HepG2 (cell line): ENCODE results near the gene DLX4. TPM values are rescaled to one million over a fixed set of nuclear protein-coding genes. Genes with fewer than 3 reads are reported as not detected.
A peak's percentile ranks its signal among the peaks of the same experiment; 100 is the strongest.

Experiments
- ATAC-seq: fragments of 200-7000 bp; cut with Tn5 transposase; 3 replicates; pipeline ENCODE4 v1.9.1; 2020; ENCODE audit warnings: mild to moderate bottlenecking, moderate library complexity
- BruUV-seq: library from RNA; stranded (reverse); fragments of 400-500 nt; replicated peaks from 2 replicates; lab custom pipeline; 2021; lab: Mats Ljungman, UMichigan
- CTCF ChIA-PET: fragments of 300-600 bp; formaldehyde crosslinking; extraction: SDS; loops from one replicate; lab custom pipeline; 2021; ENCODE audit warnings: low total read pairs, inconsistent platforms, low intra/inter-chr PET ratio; lab: Yijun Ruan, JAX
- POLR2A ChIA-PET: fragments of 350-600 bp; sonication (Branson Sonifier 250); formaldehyde crosslinking; loops from one replicate; lab custom pipeline; 2020; ENCODE audit warnings: antibody characterized with exemption, inconsistent platforms; lab: Yijun Ruan, JAX
- DNase-seq: peaks from one replicate; pipeline ENCODE4 v3.0.0-alpha.2; 2015; ENCODE audit warnings: low spot score
- FAIRE-seq: peaks from 3 replicates; lab custom pipeline; 2011; peaks lifted over from hg19 to GRCh38; lab: Jason Lieb, UNC
- H2AFZ ChIP-seq: one replicate; pipeline ENCODE4 v1.6.1; 2011; ENCODE audit warnings: low read length, inconsistent platforms
- H3K27ac ChIP-seq: fragments of 300-600 bp; 3 replicates; pipeline ENCODE4 v1.8.0; 2011; ENCODE audit warnings: mixed run types, mild to moderate bottlenecking, mixed read lengths, low read length, inconsistent platforms; ENCODE audit not compliant: insufficient read depth; ENCODE audit errors: extremely low read length
- H3K27me3 ChIP-seq, 2 experiments: fragments of 200-600 bp in 1 of 2; 2 replicates in 1 of 2; 3 replicates in 1 of 2; pipeline versions ENCODE4 v1.6.0 to v1.8.0; 2011; ENCODE audit warnings: low read length in 2 of 2, mild to moderate bottlenecking in 2 of 2, moderate library complexity in 2 of 2, inconsistent platforms in 1 of 2; ENCODE audit not compliant: insufficient read depth in 2 of 2, control insufficient read depth in 1 of 2
- H3K36me3 ChIP-seq, 2 experiments: fragments of 200-600 bp in 1 of 2; replicated peaks in 1 of 2; 2 replicates in 1 of 2; 3 replicates in 1 of 2; pipeline versions ENCODE4 v1.5.1 to v1.8.0; 2011; ENCODE audit warnings: low read length in 2 of 2, inconsistent platforms in 1 of 2; ENCODE audit not compliant: insufficient read depth in 2 of 2, control insufficient read depth in 1 of 2
- H3K4me1 ChIP-seq: 2 replicates; pipeline ENCODE4 v1.5.1; 2012; ENCODE audit warnings: low read length, inconsistent platforms; ENCODE audit not compliant: insufficient read depth
- H3K4me2 ChIP-seq: 2 replicates; pipeline ENCODE4 v1.6.0; 2011; ENCODE audit warnings: low read depth, low read length, inconsistent platforms
- H3K4me3 ChIP-seq, 3 experiments: fragments of 200-600 bp in 1 of 3; sonication (generic), shearing (Covaris generic) in 1 of 3; replicated peaks in 1 of 3; 2 replicates each; pipeline ENCODE4 v1.5.1; 2011 to 2016; ENCODE audit warnings: low read length in 3 of 3, inconsistent platforms in 2 of 3, low read depth in 2 of 3, mild to moderate bottlenecking in 2 of 3, control low read depth in 1 of 3, mixed read lengths in 1 of 3; ENCODE audit not compliant: insufficient read depth in 1 of 3
- H3K79me2 ChIP-seq: one replicate; pipeline ENCODE4 v1.6.1; 2011; ENCODE audit warnings: low read length, inconsistent platforms; ENCODE audit not compliant: insufficient read depth
- H3K9ac ChIP-seq: 2 replicates; pipeline ENCODE4 v1.6.0; 2011; ENCODE audit warnings: mild to moderate bottlenecking, low read depth, low read length, inconsistent platforms; ENCODE audit not compliant: insufficient read depth
- H3K9me3 ChIP-seq: 2 replicates; pipeline ENCODE4 v1.5.1; 2012; ENCODE audit warnings: mild to moderate bottlenecking, low read length
- H4K20me1 ChIP-seq: 2 replicates; pipeline ENCODE4 v1.6.0; 2011; ENCODE audit warnings: inconsistent platforms, mild to moderate bottlenecking, low read length, moderate library complexity; ENCODE audit not compliant: insufficient read depth
- BATF2 ChIP-seq: sonication (generic); formaldehyde crosslinking; IDR thresholded peaks from 2 replicates; pipeline ENCODE4 v1.8.0; 2022; ENCODE audit warnings: mild to moderate bottlenecking, missing genetic modification reagents, moderate library complexity
- CSRNP1 ChIP-seq: sonication (generic); formaldehyde crosslinking; IDR thresholded peaks from 2 replicates; pipeline ENCODE4 v1.8.1; 2023; ENCODE audit warnings: mild to moderate bottlenecking, missing genetic modification reagents
- GABPB1 ChIP-seq: IDR thresholded peaks from 2 replicates; pipeline ENCODE4 v1.6.1; 2016; ENCODE audit warnings: mild to moderate bottlenecking, missing genetic modification reagents, moderate library complexity, missing compliant biosample characterization
- HNRNPL ChIP-seq: fragments of 200-400 bp; formaldehyde crosslinking; IDR thresholded peaks from 2 replicates; pipeline ENCODE4 v1.6.1; 2017; ENCODE audit warnings: mild to moderate bottlenecking, low read depth, low read length
- IRF2 ChIP-seq: IDR thresholded peaks from 2 replicates; pipeline ENCODE4 v1.6.1; 2018; ENCODE audit warnings: missing genetic modification reagents, missing compliant biosample characterization
- MAFK ChIP-seq, 2 experiments: IDR thresholded peaks in 1 of 2; conservative IDR thresholded peaks in 1 of 2; 2 replicates each; pipeline ENCODE4 v1.6.1; 2011; ENCODE audit warnings: improper control_type of control experiment in 2 of 2, low read length in 2 of 2
- MXD1 ChIP-seq: sonication (generic); formaldehyde crosslinking; IDR thresholded peaks from 2 replicates; pipeline ENCODE4 v1.4.0; 2020; ENCODE audit warnings: mild to moderate bottlenecking, missing genetic modification reagents
- NBN ChIP-seq: fragments of 450-650 bp; conservative IDR thresholded peaks from 2 replicates; pipeline ENCODE4 v1.6.1; 2017
- NFE2 ChIP-seq: sonication (generic); formaldehyde crosslinking; IDR thresholded peaks from 2 replicates; pipeline ENCODE4 v1.4.0; 2020; ENCODE audit warnings: missing genetic modification reagents
- NFIC ChIP-seq: IDR thresholded peaks from 2 replicates; pipeline ENCODE4 v1.6.1; 2012; ENCODE audit warnings: mild to moderate bottlenecking, low read length, inconsistent platforms
- NR2F2 ChIP-seq: IDR thresholded peaks from 2 replicates; pipeline ENCODE4 v1.6.1; 2012; ENCODE audit warnings: low read depth, inconsistent platforms, borderline replicate concordance
- RFX5 ChIP-seq: IDR thresholded peaks from 2 replicates; pipeline ENCODE4 v1.6.1; 2011; ENCODE audit warnings: low read depth, low read length, improper control_type of control experiment
- SALL2 ChIP-seq: sonication (generic); formaldehyde crosslinking; IDR thresholded peaks from 2 replicates; pipeline ENCODE4 v1.8.1; 2023; ENCODE audit warnings: mild to moderate bottlenecking, missing genetic modification reagents, inconsistent platforms
- SMAD1 ChIP-seq: sonication (generic); formaldehyde crosslinking; IDR thresholded peaks from 2 replicates; pipeline ENCODE4 v1.4.0; 2020; ENCODE audit warnings: missing genetic modification reagents, low read depth, mild to moderate bottlenecking, borderline replicate concordance
- SP1 ChIP-seq, 2 experiments: fragments of 450-650 bp in 1 of 2; sonication (generic) in 1 of 2; formaldehyde crosslinking in 1 of 2; IDR thresholded peaks; 2 replicates each; pipeline versions ENCODE4 v1.4.0 to v1.6.1; 2016 to 2020; ENCODE audit warnings: missing genetic modification reagents in 1 of 2
- THAP8 ChIP-seq: sonication (generic); formaldehyde crosslinking; IDR thresholded peaks from 2 replicates; pipeline ENCODE4 v1.5.1; 2020; ENCODE audit warnings: missing genetic modification reagents, mild to moderate bottlenecking, borderline replicate concordance
- ZNF550 ChIP-seq: sonication (generic); formaldehyde crosslinking; IDR thresholded peaks from 2 replicates; pipeline ENCODE4 v1.4.0; 2020; ENCODE audit warnings: mild to moderate bottlenecking, missing genetic modification reagents, borderline replicate concordance
- ZNF564 ChIP-seq: sonication (generic); formaldehyde crosslinking; IDR thresholded peaks from 2 replicates; pipeline ENCODE4 v1.8.1; 2023; ENCODE audit warnings: mild to moderate bottlenecking, missing genetic modification reagents
- ZNF644 ChIP-seq: IDR thresholded peaks from 2 replicates; pipeline ENCODE4 v1.6.1; 2016; ENCODE audit warnings: low read depth
- ZNF766 ChIP-seq: sonication (generic); formaldehyde crosslinking; IDR thresholded peaks from 2 replicates; pipeline ENCODE4 v1.5.0; 2020; ENCODE audit warnings: missing genetic modification reagents, borderline replicate concordance
- WGBS: methylation state at CpG from one replicate; pipeline ENCODE4 v1.1.6; 2017; ENCODE audit warnings: low lambda C conversion rate; 5-methylcytosine and 5-hydroxymethylcytosine counted together
- in situ Hi-C: cut with HindIII; loops from 2 replicates; pipeline ENCODE4 v1.10.0; 2017; ENCODE audit warnings: low pct_unique_long_range_greater_than_20kb; ENCODE audit not compliant: extremely low pct_ligation_motif_present
- intact Hi-C: fragments of 100-400 bp; cut with micrococcal nuclease; formaldehyde crosslinking; loops from one replicate; pipeline ENCODE4 v1.10.0; 2022; ENCODE audit not compliant: unreplicated experiment
- polyA plus RNA-seq, 8 experiments: library from polyadenylated mRNA; depleted of rRNA in 3 of 8; stranded (reverse) in 7 of 8; unstranded in 1 of 8; fragments of >200 nt; fragmentation: Illumina TruSeq in 4 of 8; extraction: Trizol in 4 of 8; gene quantifications; 2 replicates each; pipeline versions ENCODE4 v1.2.1 to v1.2.3, GENCODE V29; 2011 to 2016; ENCODE audit warnings: low read depth in 4 of 8, missing spikeins in 1 of 8, mixed read lengths in 1 of 8; ENCODE audit not compliant: insufficient read depth in 1 of 8
- total RNA-seq, 5 experiments: library from RNA; depleted of rRNA; stranded (reverse); fragments of >200 nt; fragmentation: Illumina TruSeq; extraction: Trizol; gene quantifications; 2 replicates each; pipeline ENCODE4 v1.2.3, GENCODE V29; 2016; ENCODE audit warnings: low read depth in 1 of 5

The DLX4 gene
- total and polyA plus RNA-seq, 2 of the 13 experiments (the other 11 are each of a cell fraction or from before 2014, with no cell fraction given), result 0.55 to 2.3 TPM

DNA sequence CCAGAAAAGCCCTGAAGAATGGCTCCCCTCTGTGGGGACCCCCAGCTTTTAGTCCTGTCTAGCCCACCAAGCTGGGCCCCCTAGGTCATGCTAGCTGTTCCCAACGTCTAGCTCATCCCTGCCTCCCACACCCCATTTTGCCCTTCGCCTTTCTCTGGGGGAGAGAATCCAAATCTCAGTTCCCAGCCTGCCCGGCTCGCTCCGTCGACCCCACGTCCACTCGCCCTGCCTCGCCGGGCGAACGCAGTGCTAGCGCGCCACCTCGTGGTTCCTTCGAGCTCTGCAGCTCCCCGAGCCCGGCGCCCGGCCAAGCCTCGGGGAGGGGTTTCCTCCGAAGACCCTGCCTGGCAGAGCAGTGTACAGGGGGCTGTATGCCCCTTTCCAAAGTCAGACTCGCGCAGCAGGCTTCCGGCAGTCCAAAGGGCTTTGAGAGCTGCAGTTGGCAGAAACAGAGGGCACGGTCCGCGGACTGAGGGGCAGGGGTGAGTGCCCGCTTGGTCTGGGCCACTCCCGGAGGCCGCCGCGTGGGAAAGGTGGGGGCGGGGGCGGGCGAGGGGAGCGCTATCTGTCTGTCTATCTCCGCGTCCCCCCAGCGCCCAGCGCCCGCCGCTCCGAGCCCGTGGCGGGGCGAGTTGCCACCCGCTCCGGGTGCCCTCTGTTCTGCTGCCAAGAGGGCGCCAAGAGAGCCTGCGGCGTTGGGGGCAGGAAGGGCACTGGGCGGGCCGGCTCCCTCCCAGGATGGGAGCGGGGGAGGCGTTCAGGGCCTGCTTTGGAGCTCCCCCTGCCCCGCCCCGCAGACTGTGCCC lies 27.7 kb downstream of the DLX4 start:
- Histone ChIP-seq H4K20me1 (no peaks in the 10 kb centered on the region), H3K9ac (no peak overlapping the region), H3K4me3 (peak overlapping the region in 2 of 3 experiments; percentile 32 to 61; a peak in 3 of 6 replicates), H3K27me3 (peaks cover 20 to 81% of the 10 kb centered on the region in 2 experiments), H3K4me1 (peaks cover 49% of the 10 kb centered on the region), H3K27ac (no peak overlapping the region), H3K4me2 (peak overlapping the region; percentile 72), H3K79me2 (no peaks in the 10 kb centered on the region), H2AFZ (no peak overlapping the region), H3K9me3 (no peaks in the 10 kb centered on the region), H3K36me3 (no peaks in the 10 kb centered on the region)
- POLR2A ChIA-PET, result interaction anchor here (0.6 to 2.3 kb wide), 3 partner anchors 98 to 135 kb away, joined by 3 to 7 read pairs (median 3); no protein-coding TSS in a partner anchor
- intact Hi-C loops (loop anchor here (1.0 to 5.0 kb wide), 4 partner anchors 44 to 429 kb away; partner anchors contain the start of gene SLC35B1), in situ Hi-C loops (loop anchor here (5.0 kb wide), 4 partner anchors 99 to 429 kb away; partner anchors contain the start of gene SLC35B1)
- WGBS, result 1% methylated on average over 43 of the region's 58 CpGs
- CTCF ChIA-PET, result interaction anchor here (0.6 to 7.9 kb wide), 8 partner anchors 43 to 145 kb away, joined by 3 to 284 read pairs (median 16); no protein-coding TSS in a partner anchor
- FAIRE-seq, result no peak
- BruUV-seq, result no TSS peak
- ATAC-seq, result peak; percentile 41
- DNase-seq, result no peak
- TF ChIP-seq ZNF564 (CRISPR knock-in tag), result 0 out of 2 replicates have a peak, but pooled peaks have one; percentile 53
- TF ChIP-seq HNRNPL, result peak; percentile 70; the same call in 1 of the 2 replicates
- no peak for TF ChIP-seq MAFK (conservative IDR thresholded peaks at IDR 0.05 in 1 of 2, IDR thresholded peaks at IDR 0.05 in 1 of 2; ENCODE audit: low read length in 2 of 2)
- TF ChIP-seq THAP8, result no peak
- TF ChIP-seq SALL2 (CRISPR knock-in tag), result peak; percentile 51; the same call in 1 of the 2 replicates
- TF ChIP-seq ZNF644 (CRISPR knock-in tag), result no peak
- TF ChIP-seq BATF2 (CRISPR knock-in tag), result peak; percentile 76; the same call in 1 of the 2 replicates
- TF ChIP-seq RFX5, result peak; percentile 51; the same call in 1 of the 2 replicates
- peak; percentile 56 for TF ChIP-seq IRF2 (CRISPR knock-in tag)
- TF ChIP-seq NR2F2, result 0 out of 2 replicates have a peak, but pooled peaks have one; percentile 15
- 0 out of 2 replicates have a peak, but pooled peaks have one; percentile 29 for TF ChIP-seq CSRNP1 (CRISPR knock-in tag)
- 0 out of 2 replicates have a peak, but pooled peaks have one; percentile 31 for TF ChIP-seq MXD1
- no peak for TF ChIP-seq SP1 (IDR thresholded peaks at IDR 0.05)
- peak; percentile 19; the same call in 1 of the 2 replicates for TF ChIP-seq SP1 (CRISPR knock-in tag; IDR thresholded peaks at IDR 0.05)
- TF ChIP-seq GABPB1 (CRISPR knock-in tag), result peak; percentile 59; the same call in 1 of the 2 replicates
- TF ChIP-seq SMAD1 (CRISPR knock-in tag), result no peak
- no peak for TF ChIP-seq NBN
- no peak for TF ChIP-seq ZNF766 (CRISPR knock-in tag)
- TF ChIP-seq NFIC, result no peak
- TF ChIP-seq NFE2 (CRISPR knock-in tag), result no peak
- TF ChIP-seq ZNF550 (CRISPR knock-in tag), result no peak
